HK-2 (cell line): Measurements from ENCODE around the gene GIMD1.
"Not testable (repeated sequence)": the region's sequence is repeated elsewhere in the genome, so short reads cannot be mapped to it uniquely, and the experiment has no call there.

Source experiments
- DNase-seq: peaks from one replicate; pipeline ENCODE4 v3.0.0-alpha.2; 2018; ENCODE audit not compliant: unreplicated experiment

The GIMD1 gene

GRCh38 chr4:106368678-106369077 is at the start of gene GIMD1:
Gene GIMD1, minus strand, starts transcription at chr4:106368778. Its CDS starts 1,343 bp downstream, at chr4:106367435.
- DNase-seq, result no peak

- no peak for DNase-seq
These were observed 45.8 kb upstream of the GIMD1 start for GRCh38 chr4:106414366-106414765.

GRCh38 chr4:106409901-106410889 is 41.6 kb upstream of the GIMD1 start:
- DNase-seq, result no peak

- not testable (repeated sequence) for DNase-seq
These were observed 39.4 kb upstream of the GIMD1 start for GRCh38 chr4:106408004-106408403.

- no peak for DNase-seq
These were observed 32.6 kb upstream of the GIMD1 start for GRCh38 chr4:106401157-106401556.

- DNase-seq, result not testable (repeated sequence)
These were observed 30.3 kb upstream of the GIMD1 start for GRCh38 chr4:106398898-106399297.

GRCh38 chr4:106395582-106395981 is 27.0 kb upstream of the GIMD1 start:
- DNase-seq, result no peak

- DNase-seq, result no peak
These were observed 17.3 kb upstream of the GIMD1 start for GRCh38 chr4:106385853-106386393.

- no peak for DNase-seq
These were observed 16.3 kb upstream of the GIMD1 start for GRCh38 chr4:106384878-106385277.

- DNase-seq, result no peak
These were observed 11.6 kb upstream of the GIMD1 start for GRCh38 chr4:106380179-106380578.

- no peak for DNase-seq
These were observed 4.4 kb upstream of the GIMD1 start for GRCh38 chr4:106373026-106373425.

- DNase-seq, result no peak
These were observed 2.6 kb upstream of the GIMD1 start for GRCh38 chr4:106371161-106371560.

- no peak for DNase-seq
These were observed 1.6 kb upstream of the GIMD1 start for GRCh38 chr4:106370214-106370613.

GRCh38 chr4:106369456-106370060 is 980 bp upstream of the GIMD1 start:
- peak; percentile 16 for DNase-seq

- no peak for DNase-seq
These were observed 1.5 kb downstream of the GIMD1 start for GRCh38 chr4:106367072-106367471.

- DNase-seq, result no peak
These were observed 2.6 kb downstream of the GIMD1 start for GRCh38 chr4:106366026-106366425.

- DNase-seq, result no peak
These were observed 3.0 kb downstream of the GIMD1 start for GRCh38 chr4:106365613-106366012.

- no peak for DNase-seq
These were observed 4.3 kb downstream of the GIMD1 start for GRCh38 chr4:106364282-106364681.

- DNase-seq, result no peak
These were observed 6.3 kb downstream of the GIMD1 start for GRCh38 chr4:106362086-106362825.

GRCh38 chr4:106358899-106359298 is 9.7 kb downstream of the GIMD1 start:
- DNase-seq, result no peak

- no peak for DNase-seq
These were observed 13.4 kb downstream of the GIMD1 start for GRCh38 chr4:106355193-106355592.

GRCh38 chr4:106353786-106354185 is 14.8 kb downstream of the GIMD1 start:
- no peak for DNase-seq
